Measurements from ENCODE around the gene LYPD6. TPM values are rescaled to one million over a fixed set of nuclear protein-coding genes. Genes with fewer than 3 reads are reported as not detected.

Gene LYPD6
- total and polyA plus RNA-seq, 8 donors, result 0.91 to 3.1 (median 1.7) TPM

GRCh38 chr2:149307014-149307413 is 23.4 kb upstream of the LYPD6 start:
- no peaks in the 10 kb centered on the region for H3K4me1 ChIP-seq
- no peaks in the 10 kb centered on the region for H3K27me3 ChIP-seq
- H3K9me3 ChIP-seq, result no peaks in the 10 kb centered on the region
- FAIRE-seq (no peak), DNase-seq (no peak), ATAC-seq (no peak)
- 57 to 59% methylated on average over 5 of the region's 5 CpGs for WGBS, 2 donors
- no peak overlapping the region for H3K27ac ChIP-seq
- no peaks in the 10 kb centered on the region for H3K36me3 ChIP-seq
- H3K4me3 ChIP-seq, result no peak overlapping the region
- intact Hi-C loops (cut with DNase I), result no loop called here
- TF ChIP-seq, protein P1, sequence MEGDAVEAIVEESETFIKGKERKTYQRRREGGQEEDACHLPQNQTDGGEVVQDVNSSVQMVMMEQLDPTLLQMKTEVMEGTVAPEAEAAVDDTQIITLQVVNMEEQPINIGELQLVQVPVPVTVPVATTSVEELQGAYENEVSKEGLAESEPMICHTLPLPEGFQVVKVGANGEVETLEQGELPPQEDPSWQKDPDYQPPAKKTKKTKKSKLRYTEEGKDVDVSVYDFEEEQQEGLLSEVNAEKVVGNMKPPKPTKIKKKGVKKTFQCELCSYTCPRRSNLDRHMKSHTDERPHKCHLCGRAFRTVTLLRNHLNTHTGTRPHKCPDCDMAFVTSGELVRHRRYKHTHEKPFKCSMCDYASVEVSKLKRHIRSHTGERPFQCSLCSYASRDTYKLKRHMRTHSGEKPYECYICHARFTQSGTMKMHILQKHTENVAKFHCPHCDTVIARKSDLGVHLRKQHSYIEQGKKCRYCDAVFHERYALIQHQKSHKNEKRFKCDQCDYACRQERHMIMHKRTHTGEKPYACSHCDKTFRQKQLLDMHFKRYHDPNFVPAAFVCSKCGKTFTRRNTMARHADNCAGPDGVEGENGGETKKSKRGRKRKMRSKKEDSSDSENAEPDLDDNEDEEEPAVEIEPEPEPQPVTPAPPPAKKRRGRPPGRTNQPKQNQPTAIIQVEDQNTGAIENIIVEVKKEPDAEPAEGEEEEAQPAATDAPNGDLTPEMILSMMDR (IDR thresholded peaks at IDR 0.05), result no peak

GRCh38 chr2:149310349-149310748 is 20.0 kb upstream of the LYPD6 start:
- H3K27ac ChIP-seq, result no peak overlapping the region
- no peaks in the 10 kb centered on the region for H3K4me1 ChIP-seq
- 87 to 95% methylated on average over 11 of the region's 11 CpGs for WGBS, 2 donors
- DNase-seq (peak in 1 of 6 donors; percentile 52), FAIRE-seq (no peak), ATAC-seq (no peak)
- H3K4me3 ChIP-seq, result no peak overlapping the region
- intact Hi-C loops (cut with DNase I), result loop anchor here in 1 of 3 donors (5.0 kb wide), 1 partner anchor 293 kb away; no protein-coding TSS in a partner anchor
- TF ChIP-seq, protein P1 (IDR thresholded peaks at IDR 0.05), result no peak
- no peaks in the 10 kb centered on the region for H3K36me3 ChIP-seq
- no peaks in the 10 kb centered on the region for H3K9me3 ChIP-seq
- H3K27me3 ChIP-seq, result no peaks in the 10 kb centered on the region

DNA sequence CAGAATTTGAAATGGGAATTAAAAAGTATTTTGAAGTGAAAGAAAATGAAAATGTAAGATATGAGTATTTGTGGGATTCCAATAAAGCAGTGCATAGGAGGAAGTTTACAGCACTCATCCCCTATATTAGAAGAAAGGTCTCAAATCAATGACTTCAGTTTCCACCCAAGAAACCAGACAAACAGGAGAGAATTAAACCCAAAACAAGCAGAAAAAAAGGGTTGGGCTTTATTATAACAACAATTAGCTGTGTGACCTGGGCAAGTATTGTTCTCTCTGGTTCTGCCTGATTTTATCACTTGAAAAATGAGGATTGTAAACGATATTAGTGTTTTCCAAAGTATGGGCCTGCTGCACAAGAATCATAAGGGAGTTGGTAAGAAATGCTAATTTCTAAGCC is 18.3 kb upstream of the LYPD6 start:
- intact Hi-C loops (cut with DNase I), result loop anchor here in 1 of 3 donors (5.0 kb wide), 1 partner anchor 295 kb away; no protein-coding TSS in a partner anchor
- 26 to 31% methylated on average over 1 of the region's 1 CpG for WGBS, 2 donors
- FAIRE-seq (no peak), DNase-seq (no peak), ATAC-seq (no peak)
- no peaks in the 10 kb centered on the region for H3K36me3 ChIP-seq
- TF ChIP-seq, protein P1 (IDR thresholded peaks at IDR 0.05), result no peak
- H3K4me3 ChIP-seq, result no peak overlapping the region
- no peak overlapping the region for H3K27ac ChIP-seq
- no peaks in the 10 kb centered on the region for H3K9me3 ChIP-seq
- no peaks in the 10 kb centered on the region for H3K4me1 ChIP-seq
- no peaks in the 10 kb centered on the region for H3K27me3 ChIP-seq

DNA sequence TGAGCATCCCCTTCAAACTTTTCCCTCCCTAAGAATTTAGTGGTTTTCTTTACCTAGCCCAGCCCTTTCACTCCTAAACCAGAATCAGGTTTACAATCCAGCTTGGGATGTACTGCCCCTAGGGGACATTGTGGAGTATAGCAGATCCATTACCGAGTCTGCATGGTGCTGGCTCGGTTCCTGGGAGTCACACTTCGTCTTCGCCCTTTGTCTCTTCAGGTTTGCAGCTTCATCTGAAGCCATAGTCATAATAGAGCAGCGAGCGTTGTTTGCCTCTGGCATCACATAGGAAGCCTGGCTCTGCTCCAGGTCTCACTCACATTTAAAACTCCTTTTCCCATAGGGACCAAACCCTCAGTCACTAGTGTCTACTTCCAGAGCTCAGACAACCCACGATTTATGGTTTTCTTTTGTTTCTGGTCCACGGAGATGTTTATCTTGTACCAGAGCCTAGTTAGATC is 16.8 kb upstream of the LYPD6 start:
- no peaks in the 10 kb centered on the region for H3K27me3 ChIP-seq
- intact Hi-C loops (cut with DNase I), result loop anchor here in 1 of 3 donors (5.0 kb wide), 1 partner anchor 296 kb away; no protein-coding TSS in a partner anchor
- FAIRE-seq (no peak), DNase-seq (peak in 3 of 6 donors; percentile 26 to 51 (median 32)), ATAC-seq (peak; percentile 83 to 98 (median 96))
- no peak overlapping the region for H3K27ac ChIP-seq
- H3K4me3 ChIP-seq, result no peak overlapping the region
- H3K36me3 ChIP-seq, result no peaks in the 10 kb centered on the region
- TF ChIP-seq, protein P1 (IDR thresholded peaks at IDR 0.05), result peak; percentile 72 to 79 (median 74)
- H3K9me3 ChIP-seq, result no peaks in the 10 kb centered on the region
- 3 to 4% methylated on average over 8 of the region's 8 CpGs for WGBS, 2 donors
- H3K4me1 ChIP-seq, result no peaks in the 10 kb centered on the region

- ATAC-seq, result no peak
Measured at GRCh38 chr2:149314687-149315086, 15.7 kb upstream of the LYPD6 start.

More at GRCh38 chr2:149314687-149315086, 15.7 kb upstream of the LYPD6 start:
- Histone ChIP-seq H3K27me3 (no peaks in the 10 kb centered on the region), H3K9me3 (no peaks in the 10 kb centered on the region), H3K36me3 (no peaks in the 10 kb centered on the region), H3K4me1 (no peaks in the 10 kb centered on the region), H3K27ac (no peak overlapping the region), H3K4me3 (no peak overlapping the region)
- FAIRE-seq (no peak), DNase-seq (no peak)
- intact Hi-C loops (cut with DNase I), result loop anchor here in 2 of 3 donors (5.0 kb wide), 2 partner anchors 222 to 297 kb away; no protein-coding TSS in a partner anchor
- 75 to 86% methylated on average over 1 of the region's 1 CpG for WGBS, 2 donors
- TF ChIP-seq, protein P1 (IDR thresholded peaks at IDR 0.05), result no peak
